GM18868 (cell line): ENCODE measurements around the gene PTPRE.
"Not testable (repeated sequence)": the region's sequence is repeated elsewhere in the genome, so short reads cannot be mapped to it uniquely, and the experiment has no call there.

Experiments
- ATAC-seq: cut with Tn5 transposase; IDR thresholded peaks from one replicate; pipeline ENCODE4 v1.9.1; 2021; ENCODE audit warnings: mild to moderate bottlenecking, moderate library complexity; ENCODE audit not compliant: unreplicated experiment

Gene PTPRE

DNA sequence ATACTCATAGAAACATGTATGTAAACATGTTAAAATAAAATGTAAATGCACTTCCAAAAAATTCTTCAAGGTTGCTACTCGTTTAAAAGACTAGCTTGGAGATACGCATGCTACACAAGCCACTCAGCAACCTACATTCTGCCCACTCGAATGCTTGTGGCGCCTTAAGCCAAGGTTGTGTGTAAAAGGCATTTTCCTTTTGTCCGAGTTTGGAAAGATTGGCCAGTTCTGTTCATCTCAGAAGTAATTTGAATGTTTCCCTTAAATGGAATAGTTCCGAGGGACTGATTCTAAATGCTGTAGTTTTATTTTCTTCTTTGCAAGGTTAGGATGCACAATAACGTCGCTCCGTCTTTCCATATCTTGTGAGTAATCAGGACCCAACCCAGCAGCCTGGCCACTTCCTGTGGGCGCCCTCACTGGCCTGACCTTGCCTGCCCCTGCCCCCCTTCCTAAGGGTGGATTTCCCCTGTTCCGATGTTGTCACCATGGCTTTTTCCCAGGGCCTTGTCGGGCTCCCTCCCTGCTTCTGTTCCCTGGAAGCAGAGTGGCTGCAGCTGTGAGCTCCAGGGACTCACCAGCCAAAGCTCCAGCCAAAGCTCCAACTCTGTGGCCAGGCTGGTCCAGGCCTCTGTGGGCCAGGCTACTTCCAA is 70.6 kb downstream of the PTPRE start:
- no peak for ATAC-seq

DNA sequence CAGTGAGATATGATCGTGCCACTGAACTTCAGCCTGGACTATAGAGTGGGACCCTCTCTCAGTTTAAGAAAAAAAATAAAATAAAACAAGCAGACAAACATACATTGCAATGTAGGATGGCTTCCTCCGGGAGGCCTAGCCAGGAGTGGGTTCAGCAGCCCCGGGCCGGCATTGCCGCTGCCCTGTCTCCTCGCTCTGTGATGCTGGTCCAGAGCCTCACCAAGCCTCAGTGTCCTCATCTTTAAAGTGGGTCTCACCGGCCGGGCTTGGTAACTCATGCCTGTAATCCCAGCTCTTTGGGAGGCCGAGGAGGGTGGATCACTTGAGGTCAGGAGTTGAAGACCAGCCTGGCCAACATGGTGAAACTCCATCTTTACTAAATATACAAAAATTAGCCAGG is 71.6 kb downstream of the PTPRE start:
- ATAC-seq: no peak

DNA sequence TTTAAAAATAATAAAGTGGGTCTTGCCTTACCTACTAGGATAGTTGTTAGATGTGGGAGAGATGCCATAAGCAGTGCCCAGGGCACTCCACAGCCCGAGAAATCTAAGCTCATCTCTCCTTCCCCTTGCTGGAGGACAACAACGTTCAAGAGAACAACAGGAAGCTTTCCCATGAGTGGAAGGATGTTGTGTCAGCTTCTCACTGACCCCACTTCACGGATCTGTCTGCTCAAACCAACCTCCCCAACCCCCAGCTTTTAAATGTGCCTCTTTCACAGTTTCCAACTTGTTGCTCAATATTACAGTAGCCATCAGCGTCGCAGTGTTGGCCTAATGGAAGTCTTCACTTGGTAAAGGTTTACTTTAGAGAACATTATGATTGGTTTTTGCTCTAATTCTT is 72.1 kb downstream of the PTPRE start:
- ATAC-seq: no peak

DNA sequence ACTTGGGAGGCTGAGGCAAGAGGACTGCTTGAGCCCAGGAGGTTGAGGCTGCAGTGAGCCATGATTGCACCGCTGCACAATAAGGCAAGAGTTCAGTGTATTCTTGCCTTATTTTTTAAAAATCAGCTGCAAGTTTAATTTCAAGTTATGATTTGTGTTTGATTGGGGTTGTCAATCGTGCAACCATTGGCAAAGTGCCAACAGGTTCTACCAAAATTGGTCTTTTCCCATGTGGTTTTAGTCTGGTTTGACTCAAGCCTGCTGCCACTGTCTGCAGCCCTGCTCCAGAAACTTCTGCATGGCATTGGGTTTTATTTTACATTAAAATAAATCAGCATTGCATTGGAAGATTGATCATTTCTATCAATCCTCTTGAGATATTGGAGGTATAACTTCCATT is 72.7 kb downstream of the PTPRE start:
- no peak for ATAC-seq

DNA sequence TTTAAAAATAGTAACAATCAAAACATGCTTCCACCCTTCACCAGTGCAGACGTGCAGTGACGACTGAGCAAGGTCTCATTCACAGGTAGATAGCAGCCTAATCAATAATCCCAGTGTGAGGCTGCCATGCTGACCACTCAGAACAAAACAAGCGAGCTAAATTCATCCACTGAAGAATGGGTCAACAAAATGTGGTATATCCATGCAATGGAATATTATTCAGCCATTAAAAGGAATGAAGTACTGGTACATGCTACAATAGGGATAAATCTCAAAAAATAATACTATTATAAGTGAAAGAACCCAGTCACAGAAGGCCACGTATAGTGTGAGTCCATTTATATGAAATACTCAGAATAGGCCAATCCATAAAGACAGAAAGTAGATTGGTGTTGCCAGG is 74.0 kb downstream of the PTPRE start:
- no peak for ATAC-seq

DNA sequence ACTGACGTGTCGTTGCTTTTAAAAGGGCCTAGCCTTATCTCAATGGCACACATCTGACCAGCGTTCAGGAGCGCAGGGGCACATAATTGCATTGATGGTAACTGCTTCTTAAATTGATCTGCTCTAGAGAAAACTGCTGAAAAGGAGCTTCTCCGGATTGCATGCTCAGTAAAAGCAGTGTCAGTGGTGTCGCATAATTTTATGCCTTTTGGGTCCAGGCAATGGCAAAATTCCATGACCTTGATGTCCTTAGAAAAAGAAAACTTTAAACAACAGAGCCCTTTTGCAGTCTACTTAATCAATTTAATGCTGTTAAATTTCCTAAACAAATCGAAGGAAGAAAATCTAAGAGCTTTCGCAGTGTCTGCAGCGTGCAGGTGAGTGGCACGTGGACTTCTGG is 75.7 kb downstream of the PTPRE start:
- no peak for ATAC-seq

DNA sequence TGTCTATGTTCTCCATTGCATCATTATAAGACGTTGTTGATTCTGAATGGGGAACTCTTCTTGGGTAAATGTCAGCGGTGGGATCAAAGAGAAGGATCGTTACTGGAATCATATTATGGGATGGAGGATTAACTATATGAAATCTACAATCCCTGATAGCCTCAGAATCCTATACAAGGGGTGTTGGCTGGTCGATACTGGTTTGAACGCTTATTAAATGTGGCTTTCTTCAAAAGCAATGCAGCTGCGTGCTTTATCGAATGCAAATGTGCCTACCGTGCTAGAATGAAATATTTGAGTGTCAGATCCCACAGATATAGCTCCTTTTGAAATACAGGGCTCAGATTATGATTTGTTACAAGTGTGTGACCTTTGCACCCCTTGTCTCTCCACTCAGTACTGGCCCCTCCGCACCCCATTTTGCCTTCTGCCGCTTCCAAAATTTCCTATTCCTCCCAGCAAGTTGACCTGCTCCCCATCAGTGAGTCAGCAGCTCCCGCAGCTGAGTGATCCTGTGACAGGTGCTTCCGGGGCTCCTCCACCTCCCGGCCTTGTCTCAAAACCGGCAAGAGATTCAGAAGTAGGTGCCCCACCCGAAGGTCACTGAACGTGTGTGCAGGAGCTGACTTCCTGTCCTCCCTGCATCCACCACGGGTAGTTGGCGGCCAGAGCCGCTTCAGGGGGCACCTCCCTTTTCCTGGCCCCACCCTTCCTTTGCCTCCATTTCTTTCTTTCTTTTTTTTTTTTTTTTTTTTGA is 76.6 kb downstream of the PTPRE start:
- no peak for ATAC-seq

DNA sequence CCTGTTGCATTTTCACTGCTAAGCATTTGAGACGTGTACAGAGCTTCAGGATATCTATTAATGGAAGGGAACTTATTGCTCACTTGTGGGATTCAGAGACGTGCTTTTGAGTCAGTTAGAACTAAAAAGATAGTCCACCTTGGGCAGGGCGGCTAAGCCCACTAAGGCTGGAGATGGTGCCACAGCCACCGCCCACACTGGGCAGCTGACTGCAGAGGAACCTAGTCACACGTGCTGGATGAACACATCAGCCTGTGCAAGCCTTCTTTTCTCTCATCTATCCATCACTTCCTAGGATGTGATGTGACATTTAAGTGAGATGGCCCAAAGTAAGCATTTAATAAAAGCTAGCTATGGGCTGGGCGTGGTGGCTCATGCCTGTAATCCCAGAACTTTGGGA is 78.0 kb downstream of the PTPRE start:
- no peak for ATAC-seq

DNA sequence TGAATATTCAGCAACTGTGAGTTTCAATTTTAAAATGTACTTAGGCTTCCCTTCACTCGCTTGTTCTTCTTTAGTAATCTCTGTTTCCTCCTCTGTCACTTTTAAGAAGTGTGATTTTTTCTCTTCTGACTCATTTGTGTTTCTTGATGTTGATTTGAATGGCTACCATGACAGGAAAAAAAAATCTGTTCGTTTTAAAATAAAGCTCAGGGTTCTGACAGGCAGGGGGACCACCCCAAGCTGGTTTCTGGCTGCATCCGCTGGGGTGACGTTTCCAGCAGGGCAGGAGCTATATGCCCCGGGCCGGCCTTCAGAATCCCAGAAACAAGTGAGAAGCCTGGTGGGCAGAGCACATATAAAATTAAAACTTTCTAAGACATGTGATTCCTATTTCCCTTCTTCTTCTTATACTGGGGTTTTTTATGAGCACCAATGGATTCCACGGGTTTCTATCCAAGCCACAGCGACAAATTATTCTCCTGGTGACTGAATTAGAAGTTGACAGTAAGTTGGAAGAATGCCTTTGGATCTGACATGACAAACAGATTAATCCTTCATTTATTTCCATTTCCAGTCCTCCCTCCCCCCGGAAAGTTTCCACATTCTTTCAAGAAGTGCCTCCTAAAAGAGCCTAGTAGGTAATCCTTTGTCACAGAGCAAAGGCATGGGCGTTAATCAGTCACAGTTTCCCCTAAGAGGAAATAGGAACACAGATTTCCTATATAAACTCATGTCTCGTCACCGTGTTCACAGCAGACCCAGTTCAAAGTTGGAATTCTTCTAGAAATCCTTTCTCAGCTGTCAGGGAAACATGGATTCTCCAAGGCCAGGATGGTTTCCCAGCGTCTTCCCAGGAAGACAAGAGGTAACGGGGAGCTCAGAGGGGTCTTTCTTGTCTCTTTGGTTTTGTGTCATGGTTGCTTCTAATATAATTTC is 79.9 kb downstream of the PTPRE start:
- no peak for ATAC-seq

DNA sequence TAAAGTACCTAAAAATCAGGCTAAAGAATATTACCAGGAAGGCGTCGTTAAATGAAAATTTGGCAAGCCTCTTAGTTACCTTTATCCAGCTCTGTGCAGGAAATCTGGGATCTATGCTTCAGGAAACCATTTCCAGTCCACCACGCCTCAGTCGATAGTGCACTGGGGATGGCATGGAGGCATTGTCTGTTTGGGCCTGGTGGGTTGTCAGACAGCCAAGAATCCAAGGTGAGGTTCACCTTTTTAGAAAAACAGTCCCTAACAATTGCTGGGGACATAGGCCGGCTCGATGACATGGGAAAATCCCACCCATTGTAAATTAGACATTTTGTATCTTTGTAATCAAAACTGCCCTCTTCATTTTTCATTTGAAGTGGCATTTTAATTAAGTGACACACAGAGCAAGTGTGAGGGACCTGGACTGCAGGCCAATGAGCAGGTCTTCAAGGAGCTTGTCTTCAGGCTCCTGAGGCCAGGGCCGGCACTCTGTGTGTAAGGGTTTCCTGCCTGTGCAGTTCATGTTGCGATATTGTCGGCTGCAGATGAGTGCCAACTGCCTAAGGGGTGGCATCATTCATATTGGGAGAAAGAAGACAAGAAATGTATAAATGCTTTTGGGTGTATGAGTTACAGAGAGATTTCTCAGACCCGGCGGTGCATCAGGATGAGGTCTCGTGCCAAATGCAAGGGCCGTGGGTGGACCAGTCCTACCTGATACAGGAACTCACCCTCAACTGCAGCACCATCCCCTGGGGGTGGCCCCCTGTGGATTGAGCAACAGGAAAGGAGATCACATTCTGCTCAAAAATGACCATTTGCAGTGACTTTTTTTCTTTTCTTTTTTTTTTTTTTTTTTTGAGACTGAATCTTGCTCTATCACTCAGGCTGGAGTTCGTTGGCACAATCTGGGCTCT is 80.8 kb downstream of the PTPRE start:
- no peak for ATAC-seq

DNA sequence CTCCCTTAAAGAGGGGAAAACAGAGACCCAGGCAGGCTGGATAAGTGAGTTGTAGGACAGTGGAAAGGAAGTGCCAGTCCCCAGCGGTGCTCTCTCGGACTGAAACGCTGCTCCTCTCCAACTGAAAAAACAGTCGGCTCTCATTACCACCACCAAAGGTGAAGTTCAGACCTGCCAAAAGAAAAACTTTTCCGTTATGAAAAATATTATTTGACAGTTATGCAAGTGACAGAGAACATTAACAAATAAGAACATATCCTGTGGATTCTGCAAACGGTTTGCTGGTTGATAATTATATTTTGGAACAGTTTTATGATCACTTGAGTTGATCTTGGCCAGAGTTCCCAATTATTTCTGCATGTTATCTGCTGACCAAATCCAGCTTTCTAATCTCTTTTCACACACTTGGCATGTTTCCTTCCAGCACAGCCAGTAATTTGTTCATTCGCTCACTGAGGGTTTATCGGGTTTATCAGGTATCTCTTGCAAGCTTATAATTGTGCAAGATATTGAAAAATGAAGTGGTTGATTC is 82.6 kb downstream of the PTPRE start:
- no peak for ATAC-seq

DNA sequence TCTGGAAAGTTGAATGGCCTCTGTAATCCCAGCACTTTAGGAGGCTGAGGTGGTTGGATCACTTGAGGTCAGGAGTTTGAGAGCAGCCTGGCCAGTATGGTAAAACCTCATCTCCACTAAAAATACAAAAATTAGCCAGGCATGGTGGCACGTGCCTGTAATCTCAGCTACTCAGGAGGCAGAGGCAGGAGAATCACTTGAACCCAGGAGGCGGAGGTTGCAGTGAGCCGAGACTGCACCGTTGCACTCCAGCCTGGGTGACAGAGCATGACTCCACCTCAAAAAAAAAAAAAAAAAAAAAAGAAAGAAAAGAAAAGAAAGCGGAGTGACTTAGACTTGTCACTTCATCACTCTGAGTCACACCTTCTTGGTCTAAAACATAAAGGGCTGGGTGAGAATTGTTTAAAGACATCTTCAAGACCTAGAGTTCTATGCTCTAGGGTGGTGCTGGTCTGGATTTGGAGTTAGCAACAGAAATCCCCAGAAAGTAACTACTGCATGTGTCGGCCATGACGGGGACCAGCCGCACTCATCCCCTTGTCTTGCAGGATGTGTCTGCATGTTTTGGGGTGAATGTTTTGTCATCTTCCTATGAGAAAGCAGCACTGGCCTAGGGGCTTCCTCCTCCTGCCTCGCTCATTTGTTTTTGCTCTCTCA is 83.4 kb downstream of the PTPRE start:
- ATAC-seq: not testable (repeated sequence)

DNA sequence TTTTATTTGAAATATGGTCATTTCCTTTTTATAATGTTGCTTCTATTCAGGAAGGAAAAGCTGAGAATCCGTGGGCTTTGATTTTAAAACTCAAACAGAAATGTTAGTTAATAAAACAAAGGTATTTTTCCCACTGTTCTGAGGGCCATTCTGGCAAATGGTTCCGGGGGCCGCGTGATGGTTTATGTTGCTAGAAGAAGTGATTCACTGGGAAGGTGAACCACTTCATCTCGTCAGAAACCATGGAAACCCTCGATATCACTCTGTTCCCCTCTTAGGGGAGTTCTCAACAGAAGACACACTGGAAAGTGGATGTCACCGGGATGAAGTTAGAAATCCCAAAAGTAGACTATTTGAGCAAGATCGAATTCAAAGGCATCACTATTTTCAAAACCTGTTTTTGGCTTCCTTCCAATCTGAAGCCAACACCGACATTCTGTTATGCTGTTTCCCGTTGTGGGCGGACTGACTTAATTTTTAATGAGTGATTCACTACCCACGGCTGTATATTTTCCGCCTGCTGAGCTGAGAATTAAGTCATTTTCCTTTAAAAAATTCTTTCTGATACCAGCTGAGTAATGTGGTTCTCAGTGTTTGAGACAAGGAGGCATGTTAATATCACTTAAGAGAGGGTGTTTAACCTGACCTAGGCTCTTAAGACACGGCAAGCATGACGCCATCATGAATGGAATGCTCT is 84.1 kb downstream of the PTPRE start:
- ATAC-seq: no peak

DNA sequence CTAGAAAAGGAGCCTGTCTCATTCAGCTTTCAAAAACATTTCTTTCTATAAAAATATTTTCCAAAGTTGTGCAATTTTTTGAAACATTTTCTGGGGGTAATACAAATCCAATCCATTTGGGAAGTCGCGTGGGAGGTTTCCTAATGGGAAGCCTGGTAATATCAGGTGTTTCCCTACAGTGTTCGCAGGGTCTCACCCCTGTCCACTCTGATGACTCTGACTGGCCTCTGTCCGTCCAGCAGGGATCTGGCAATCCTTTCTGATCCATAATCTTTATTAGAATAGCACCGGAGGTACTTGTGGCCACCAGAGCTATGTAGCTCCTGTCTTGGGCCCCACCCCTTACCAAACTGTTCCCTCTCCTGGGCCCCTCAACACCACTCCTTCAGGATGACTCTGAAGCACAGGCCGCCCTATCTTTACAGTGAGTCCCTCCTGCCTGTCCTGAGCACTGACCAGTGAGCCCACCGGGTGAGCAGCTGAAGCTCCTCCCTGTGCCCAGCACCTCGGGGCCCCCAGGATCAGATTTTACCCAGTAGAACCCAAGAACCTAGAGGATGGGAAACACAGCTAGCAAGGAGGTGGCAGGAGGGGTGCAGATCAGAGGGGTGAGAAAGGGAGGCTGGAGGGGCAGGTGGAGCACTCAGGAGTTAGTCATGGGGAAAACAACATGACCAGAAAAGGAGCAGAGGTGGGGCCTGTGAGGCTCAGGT is 84.8 kb downstream of the PTPRE start:
- ATAC-seq: no peak

DNA sequence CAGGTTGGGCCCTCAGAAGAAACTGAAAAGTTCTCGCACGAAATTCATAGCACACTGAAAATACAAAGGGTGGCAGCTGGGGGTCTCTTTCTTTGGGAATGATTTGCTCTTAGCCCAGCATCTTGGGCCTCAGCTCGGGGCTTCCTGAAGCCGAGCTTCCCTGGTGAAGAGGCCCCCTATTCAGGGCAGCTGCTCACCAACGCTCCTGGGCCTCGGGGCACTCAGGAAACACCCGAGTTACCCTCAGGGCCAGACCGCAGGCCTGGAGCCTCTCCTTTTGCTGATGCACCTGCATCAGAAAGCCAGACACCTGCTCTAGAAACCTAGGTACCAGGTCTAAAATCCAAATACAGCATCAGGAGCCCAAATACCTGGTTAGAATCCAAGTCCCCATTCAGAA is 85.5 kb downstream of the PTPRE start:
- ATAC-seq: no peak

DNA sequence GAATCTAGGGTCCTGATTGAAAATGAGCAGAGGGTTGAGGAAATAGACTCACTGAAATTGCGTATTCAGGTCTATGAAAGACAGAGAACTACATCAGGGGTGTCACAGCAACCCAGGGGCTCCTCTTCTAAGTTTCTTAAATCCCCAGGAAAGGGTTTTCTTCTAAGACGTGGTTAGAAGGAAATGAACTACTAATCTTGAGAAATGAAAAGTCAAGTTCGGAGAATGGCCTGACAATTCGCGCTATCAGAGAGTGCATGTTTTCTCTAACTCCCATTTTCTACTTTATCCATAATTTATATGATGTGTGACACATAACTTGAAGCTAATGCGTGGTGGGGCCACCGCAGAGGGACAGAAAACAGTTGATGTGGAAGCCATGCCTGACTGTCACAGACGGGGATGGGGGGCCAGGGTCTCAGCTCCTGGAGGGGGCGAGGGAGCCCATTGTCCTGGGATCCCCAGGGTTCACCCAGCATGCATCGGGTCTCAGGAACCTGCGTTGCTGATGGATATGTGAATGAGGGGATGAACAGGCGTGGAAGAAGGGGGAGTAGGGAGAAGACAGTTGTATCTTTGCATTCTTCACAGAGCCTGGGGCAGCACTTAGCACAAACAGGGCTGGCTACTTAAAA is 86.3 kb downstream of the PTPRE start:
- ATAC-seq: no peak

DNA sequence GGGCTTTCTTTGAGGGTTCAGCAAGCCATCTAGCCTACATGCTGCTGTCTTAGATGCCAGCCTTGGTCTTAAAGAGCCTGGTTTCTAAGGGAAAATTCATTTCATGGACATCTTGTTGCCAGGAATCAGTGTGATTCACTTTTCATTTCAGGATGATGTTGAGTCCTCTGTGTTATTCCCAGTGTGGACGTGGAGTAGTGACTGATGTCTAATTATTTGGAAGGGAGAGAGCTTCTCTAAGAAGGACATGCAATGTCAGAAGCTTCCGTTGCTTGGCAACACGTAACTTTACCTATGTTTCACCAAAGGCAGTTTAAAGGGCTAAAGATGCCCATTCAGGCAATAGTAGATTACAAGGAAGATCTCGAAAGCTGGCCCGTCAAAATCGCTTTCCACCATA is 89.0 kb downstream of the PTPRE start:
- ATAC-seq: no peak

DNA sequence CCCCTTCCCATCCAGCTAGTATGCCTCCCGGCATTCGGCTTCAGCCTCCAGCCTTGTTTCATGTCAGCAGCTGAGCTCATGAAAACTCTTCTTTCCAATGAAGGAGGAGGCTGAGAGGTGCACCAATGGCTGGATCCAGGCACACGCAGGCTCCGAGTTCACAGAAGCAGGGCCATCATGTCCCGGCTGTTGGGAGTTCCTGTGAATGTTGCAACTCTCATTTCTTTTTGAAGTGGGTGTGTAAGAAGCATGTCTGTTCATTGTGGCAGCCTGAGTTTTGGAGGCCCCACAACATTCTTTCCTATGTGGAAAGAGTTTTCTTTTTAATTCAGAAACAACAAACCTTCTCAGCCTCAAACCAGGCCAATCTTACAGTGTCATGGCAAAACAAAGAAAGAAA is 89.7 kb downstream of the PTPRE start:
- no peak for ATAC-seq
